Measurements from ENCODE around the gene ZNF532.

ZNF532 gene

GRCh38 chr18:58979615-58980014 is 114.9 kb downstream of the ZNF532 start:
- no peak for DNase-seq

GRCh38 chr18:58980991-58981390 is 116.3 kb downstream of the ZNF532 start:
- DNase-seq: no peak

- no peak for DNase-seq
Observed at GRCh38 chr18:58983260-58984155, 118.8 kb downstream of the ZNF532 start.

- DNase-seq: no peak
Observed at GRCh38 chr18:58988600-58988999, 123.9 kb downstream of the ZNF532 start.

GRCh38 chr18:58989184-58989759 is 124.6 kb downstream of the ZNF532 start:
- no peak for DNase-seq

GRCh38 chr18:58990720-58991119 is 126.0 kb downstream of the ZNF532 start:
- no peak for DNase-seq

GRCh38 chr18:58991167-58991798 is 126.6 kb downstream of the ZNF532 start:
- DNase-seq: no peak

- DNase-seq: no peak
Observed at GRCh38 chr18:58992301-58993231, 127.9 kb downstream of the ZNF532 start.

- DNase-seq: no peak
Observed at GRCh38 chr18:58993260-58993659, 128.6 kb downstream of the ZNF532 start.

GRCh38 chr18:58995663-58996062 is 131.0 kb downstream of the ZNF532 start:
- DNase-seq: no peak

- DNase-seq: no peak
Observed at GRCh38 chr18:58996131-58996641, 131.5 kb downstream of the ZNF532 start.

GRCh38 chr18:58996696-58997095 is 132.0 kb downstream of the ZNF532 start:
- no peak for DNase-seq

GRCh38 chr18:58997811-58998337 is 133.2 kb downstream of the ZNF532 start:
- no peak for DNase-seq

GRCh38 chr18:58998401-58999203 is 133.9 kb downstream of the ZNF532 start:
- no peak for DNase-seq

GRCh38 chr18:59001166-59001565 is 136.5 kb downstream of the ZNF532 start:
- DNase-seq: no peak

- DNase-seq: no peak
Observed at GRCh38 chr18:59001721-59002120, 137.0 kb downstream of the ZNF532 start.

GRCh38 chr18:59002974-59003594 is 138.4 kb downstream of the ZNF532 start:
- DNase-seq: no peak

GRCh38 chr18:59005262-59005661 is 140.6 kb downstream of the ZNF532 start:
- no peak for DNase-seq

- no peak for DNase-seq
Observed at GRCh38 chr18:59006461-59007067, 141.9 kb downstream of the ZNF532 start.

GRCh38 chr18:59008302-59008974 is 143.8 kb downstream of the ZNF532 start:
- no peak for DNase-seq
